Body of pancreas (tissue), 4 donors: ENCODE data around the gene PEX5.

Experiments used
- CTCF ChIP-seq, 7 experiments: fragments of 450-650 bp in 4 of 7; fragments of 200-600 bp in 3 of 7; sonication (generic) in 3 of 7; IDR thresholded peaks; one replicate each; pipeline ENCODE4 v1.5.1; 2016 to 2019; ENCODE audit warnings: antibody characterized with exemption in 7 of 7
- POLR2A ChIP-seq, 3 donors: fragments of 450-650 bp; IDR thresholded peaks; one replicate each; pipeline ENCODE4 v1.6.1; 2016; ENCODE audit warnings: antibody characterized with exemption in 3 of 3, mild to moderate bottlenecking in 2 of 3

GRCh38 chr12:7176595-7176994 is 12.9 kb upstream of the PEX5 start:
- TF ChIP-seq CTCF (IDR thresholded peaks at IDR 0.05) = no peak
- no peak for TF ChIP-seq POLR2A (IDR thresholded peaks at IDR 0.05)
